PC-9 (cell line): ENCODE data around the gene RPL41.

Source experiments
- EZH2 ChIP-seq: fragments of 200-600 bp; sonication (generic); IDR thresholded peaks from 2 replicates; pipeline ENCODE4 v1.8.0; 2017; ENCODE audit warnings: antibody characterized with exemption, low read depth
- TF ChIP-seq, protein P1 (sequence below): fragments of 200-600 bp; sonication (generic); conservative IDR thresholded peaks from 2 replicates; pipeline ENCODE4 v1.6.1; 2017; ENCODE audit warnings: mixed run types, antibody characterized with exemption, mild to moderate bottlenecking, moderate library complexity

DNA sequence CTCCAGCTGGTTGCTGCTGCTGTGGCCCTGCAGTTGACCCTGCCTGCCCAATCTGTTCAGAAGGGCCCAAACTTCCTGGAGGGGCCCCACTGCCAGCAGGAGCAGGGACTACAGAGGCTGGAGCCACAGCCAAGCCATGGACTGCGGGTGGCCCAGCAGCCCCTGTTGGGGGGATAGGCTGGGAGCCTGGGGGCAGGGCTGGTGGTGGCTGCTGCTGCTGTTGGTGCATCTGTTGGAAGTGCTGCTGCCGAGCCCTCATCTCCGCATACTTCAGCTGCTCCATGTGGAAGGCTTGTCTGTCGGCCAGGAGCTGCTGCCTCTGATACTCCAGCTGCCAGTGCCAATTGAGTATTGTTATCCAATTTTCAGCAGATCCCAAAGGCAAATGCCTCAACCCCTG is 48.9 kb downstream of the RPL41 start:
- TF ChIP-seq, protein P1, sequence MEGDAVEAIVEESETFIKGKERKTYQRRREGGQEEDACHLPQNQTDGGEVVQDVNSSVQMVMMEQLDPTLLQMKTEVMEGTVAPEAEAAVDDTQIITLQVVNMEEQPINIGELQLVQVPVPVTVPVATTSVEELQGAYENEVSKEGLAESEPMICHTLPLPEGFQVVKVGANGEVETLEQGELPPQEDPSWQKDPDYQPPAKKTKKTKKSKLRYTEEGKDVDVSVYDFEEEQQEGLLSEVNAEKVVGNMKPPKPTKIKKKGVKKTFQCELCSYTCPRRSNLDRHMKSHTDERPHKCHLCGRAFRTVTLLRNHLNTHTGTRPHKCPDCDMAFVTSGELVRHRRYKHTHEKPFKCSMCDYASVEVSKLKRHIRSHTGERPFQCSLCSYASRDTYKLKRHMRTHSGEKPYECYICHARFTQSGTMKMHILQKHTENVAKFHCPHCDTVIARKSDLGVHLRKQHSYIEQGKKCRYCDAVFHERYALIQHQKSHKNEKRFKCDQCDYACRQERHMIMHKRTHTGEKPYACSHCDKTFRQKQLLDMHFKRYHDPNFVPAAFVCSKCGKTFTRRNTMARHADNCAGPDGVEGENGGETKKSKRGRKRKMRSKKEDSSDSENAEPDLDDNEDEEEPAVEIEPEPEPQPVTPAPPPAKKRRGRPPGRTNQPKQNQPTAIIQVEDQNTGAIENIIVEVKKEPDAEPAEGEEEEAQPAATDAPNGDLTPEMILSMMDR = no peak
- TF ChIP-seq EZH2 = no peak
